ENCODE results near the gene PI16. TPM values are rescaled to one million over a fixed set of nuclear protein-coding genes. Genes with fewer than 3 reads are reported as not detected.

Gene PI16
- total RNA-seq, 1 experiment from 2014 or later: 0.07 TPM

DNA sequence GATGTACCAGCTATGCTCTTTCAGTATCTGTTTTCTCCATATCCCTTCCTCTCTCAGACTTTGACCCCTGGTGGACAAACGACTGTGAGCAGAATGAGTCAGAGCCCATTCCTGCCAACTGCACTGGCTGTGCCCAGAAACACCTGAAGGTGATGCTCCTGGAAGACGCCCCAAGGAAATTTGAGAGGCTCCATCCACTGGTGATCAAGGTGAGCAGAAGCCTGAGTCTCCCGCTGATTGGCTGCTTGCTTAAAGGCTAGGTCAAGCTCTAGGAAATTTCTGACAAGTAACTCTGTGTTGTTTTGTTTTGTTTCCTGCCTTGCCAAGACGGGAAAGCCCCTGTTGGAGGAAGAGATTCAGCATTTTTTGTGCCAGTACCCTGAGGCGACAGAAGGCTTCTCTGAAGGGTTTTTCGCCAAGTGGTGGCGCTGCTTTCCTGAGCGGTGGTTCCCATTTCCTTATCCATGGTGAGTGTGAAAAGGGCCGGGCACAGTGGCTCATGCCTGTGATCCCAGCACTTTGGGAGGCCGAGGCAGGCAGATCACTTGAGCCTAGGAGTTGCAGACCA lies 40.2 kb upstream of the PI16 start:
- Histone ChIP-seq H3K27ac (ENCODE audit: low read length) (peak overlapping the region; percentile 66), H2AFZ (ENCODE audit: low read length) (no peak overlapping the region), H3K79me2 (ENCODE audit: low read length) (no peaks in the 10 kb centered on the region), H4K20me1 (ENCODE audit: low read length) (no peaks in the 10 kb centered on the region), H3K4me2 (ENCODE audit: low read length) (peak overlapping the region; percentile 73), H3K4me1 (ENCODE audit: insufficient read depth, low read length) (peaks cover 47% of the 10 kb centered on the region), H3F3A (ENCODE audit: low read length, unreplicated experiment) (peaks cover 4% of the 10 kb centered on the region), H3K9me2 (replicated peaks; ENCODE audit: low read length) (no peaks in the 10 kb centered on the region), H3K36me3 (ENCODE audit: low read depth, low read length) (peaks cover 5% of the 10 kb centered on the region; the same call in 1 of the 2 replicates), H3K4me3 (ENCODE audit: low read length) (no peak overlapping the region), H3K9ac (ENCODE audit: low read length) (no peak overlapping the region), H3K27me3 (ENCODE audit: low read length) (no peaks in the 10 kb centered on the region), H3K9me3 (ENCODE audit: low read length) (no peaks in the 10 kb centered on the region)
- CTCF ChIA-PET: interaction anchor here (0.5 to 2.1 kb wide), 20 partner anchors 10 to 1596 kb away, joined by 3 to 23 read pairs (median 5); partner anchors contain the start of gene PPIL1
- no TSS peak for BruUV-seq (replicated peaks)
- ATAC-seq: peak; percentile 73
- peak; percentile 99 for DNase-seq
- TF ChIP-seq CTCF (conservative IDR thresholded peaks at IDR 0.05; ENCODE audit: low read depth, low read length) (peak; percentile 63), EZH2 (IDR thresholded peaks at IDR 0.05; ENCODE audit: low read length, unreplicated experiment) (no peak)
- intact Hi-C loops (cut with micrococcal nuclease): loop anchor here (1.0 to 5.0 kb wide), 3 partner anchors 29 to 73 kb away; partner anchors contain the start of genes C6orf89 and MTCH1
- POLR2A ChIA-PET (ENCODE audit: unreplicated experiment): no interaction called here

- TF ChIP-seq EZH2phosphoT487 (IDR thresholded peaks at IDR 0.05; ENCODE audit: borderline replicate concordance, low read length): no peak
- no peak for TF ChIP-seq CTCF (conservative IDR thresholded peaks at IDR 0.05; ENCODE audit: low read depth, low read length)
- no peak for TF ChIP-seq EZH2 (IDR thresholded peaks at IDR 0.05; ENCODE audit: low read length, unreplicated experiment)
- H4K20me1 ChIP-seq (ENCODE audit: low read length): no peaks in the 10 kb centered on the region
- DNase-seq: no peak
- intact Hi-C loops (cut with micrococcal nuclease): no loop called here
- no peaks in the 10 kb centered on the region for H3K27me3 ChIP-seq (ENCODE audit: low read length)
- H3F3A ChIP-seq (ENCODE audit: low read length, unreplicated experiment): peaks cover 4% of the 10 kb centered on the region
- no peak overlapping the region for H3K4me3 ChIP-seq (ENCODE audit: low read length)
- CTCF ChIA-PET: no interaction called here
- peaks cover 5% of the 10 kb centered on the region for H3K36me3 ChIP-seq (ENCODE audit: low read depth, low read length)
- H3K4me1 ChIP-seq (ENCODE audit: insufficient read depth, low read length): peaks cover 59% of the 10 kb centered on the region
- no peak overlapping the region for H3K9ac ChIP-seq (ENCODE audit: low read length)
- H3K79me2 ChIP-seq (ENCODE audit: low read length): no peaks in the 10 kb centered on the region
- H3K9me3 ChIP-seq (ENCODE audit: low read length): no peaks in the 10 kb centered on the region
- ATAC-seq: no peak
- 0 out of 2 replicates have a peak overlapping the region, but pooled peaks have one; percentile 6 for H3K4me2 ChIP-seq (ENCODE audit: low read length)
- peak overlapping the region; percentile 33 for H3K27ac ChIP-seq (ENCODE audit: low read length)
- no peaks in the 10 kb centered on the region for H3K9me2 ChIP-seq (replicated peaks; ENCODE audit: low read length)
- POLR2A ChIA-PET (ENCODE audit: unreplicated experiment): no interaction called here
- no TSS peak for BruUV-seq (replicated peaks)
- no peak overlapping the region for H2AFZ ChIP-seq (ENCODE audit: low read length)
Measured at GRCh38 chr6:36915599-36915998, 38.9 kb upstream of the PI16 start.

DNA sequence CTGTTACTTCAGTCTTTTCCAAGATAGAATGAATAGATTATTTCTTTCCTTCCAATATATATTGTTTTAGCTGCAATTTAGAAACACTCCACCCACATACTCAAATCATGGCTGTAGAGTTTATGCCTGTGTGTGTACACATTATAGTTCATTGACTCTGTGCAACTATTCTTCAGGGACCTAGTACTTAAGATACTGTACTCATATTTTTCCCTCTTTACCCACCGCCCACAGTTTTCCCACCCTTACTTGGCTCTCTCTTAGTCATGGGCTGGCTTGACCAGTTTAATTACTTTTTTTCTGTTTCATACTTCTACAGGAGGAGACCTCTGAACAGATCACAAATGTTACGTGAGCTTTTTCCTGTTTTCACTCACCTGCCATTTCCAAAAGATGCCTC lies 38.4 kb upstream of the PI16 start:
- no peaks in the 10 kb centered on the region for H3K9me3 ChIP-seq (ENCODE audit: low read length)
- ChIA-PET POLR2A (ENCODE audit: unreplicated experiment) (no interaction called here), CTCF (no interaction called here)
- H3K4me3 ChIP-seq (ENCODE audit: low read length): no peak overlapping the region
- H4K20me1 ChIP-seq (ENCODE audit: low read length): no peaks in the 10 kb centered on the region
- H3K4me1 ChIP-seq (ENCODE audit: insufficient read depth, low read length): peaks cover 62% of the 10 kb centered on the region
- H3K79me2 ChIP-seq (ENCODE audit: low read length): no peaks in the 10 kb centered on the region
- no peaks in the 10 kb centered on the region for H3K27me3 ChIP-seq (ENCODE audit: low read length)
- intact Hi-C loops (cut with micrococcal nuclease): no loop called here
- H2AFZ ChIP-seq (ENCODE audit: low read length): no peak overlapping the region
- no peak for TF ChIP-seq CTCF (conservative IDR thresholded peaks at IDR 0.05; ENCODE audit: low read depth, low read length)
- TF ChIP-seq EZH2phosphoT487 (IDR thresholded peaks at IDR 0.05; ENCODE audit: borderline replicate concordance, low read length): no peak
- TF ChIP-seq EZH2 (IDR thresholded peaks at IDR 0.05; ENCODE audit: low read length, unreplicated experiment): no peak
- 0 out of 2 replicates have a peak overlapping the region, but pooled peaks have one; percentile 6 for H3K4me2 ChIP-seq (ENCODE audit: low read length)
- ATAC-seq (no peak), DNase-seq (peak; percentile 44)
- H3K27ac ChIP-seq (ENCODE audit: low read length): peak overlapping the region; percentile 33
- BruUV-seq (replicated peaks): no TSS peak
- peaks cover 4% of the 10 kb centered on the region for H3F3A ChIP-seq (ENCODE audit: low read length, unreplicated experiment)
- H3K36me3 ChIP-seq (ENCODE audit: low read depth, low read length): peaks cover 5% of the 10 kb centered on the region
- H3K9me2 ChIP-seq (replicated peaks; ENCODE audit: low read length): no peaks in the 10 kb centered on the region
- no peak overlapping the region for H3K9ac ChIP-seq (ENCODE audit: low read length)

Data from PC-3 (cell line).